ENCODE measurements around the gene B3GNT8.
"Not testable (repeated sequence)": the region's sequence is repeated elsewhere in the genome, so short reads cannot be mapped to it uniquely, and the experiment has no call there.

The B3GNT8 gene

DNA sequence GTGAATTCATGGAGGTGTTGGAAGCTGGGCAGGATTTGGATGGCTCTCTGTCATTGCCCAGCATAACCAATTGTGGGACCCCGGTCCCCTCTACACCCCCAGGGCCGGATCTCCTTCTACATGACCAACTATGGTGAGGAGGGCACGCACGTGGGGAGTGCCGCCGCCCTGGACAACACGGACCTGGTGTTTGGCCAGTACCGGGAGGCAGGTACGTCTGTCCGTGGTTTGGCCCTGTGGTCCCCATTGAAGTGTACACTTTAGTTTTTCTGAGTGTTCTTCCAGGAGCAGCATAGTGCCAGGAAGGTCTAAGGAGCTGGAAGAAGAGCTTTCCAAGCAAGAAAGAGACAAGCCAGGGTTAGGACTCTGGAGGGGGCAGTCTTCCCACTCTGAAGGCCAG is 13.2 kb downstream of the B3GNT8 start:
- DNase-seq, result no peak

DNA sequence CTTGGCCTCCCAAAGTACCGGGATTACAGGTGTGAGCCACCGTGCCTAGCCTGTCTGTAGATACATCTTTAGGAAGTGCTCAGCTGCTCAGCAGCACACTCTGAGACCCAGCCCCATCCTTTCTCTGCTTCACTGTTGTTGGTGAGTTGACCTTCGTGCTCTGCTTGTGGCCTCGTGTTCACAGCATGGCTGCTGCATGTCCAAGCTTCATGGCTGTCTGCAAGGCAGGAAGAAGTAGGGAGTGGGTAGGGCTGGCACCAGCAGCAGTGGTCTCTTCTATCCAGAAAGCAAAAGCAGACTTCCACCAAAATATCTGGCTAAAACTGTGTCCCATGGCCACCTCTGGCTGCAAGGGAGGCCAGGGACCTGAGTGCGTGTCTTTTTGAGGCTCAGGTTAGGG is 14.2 kb downstream of the B3GNT8 start:
- DNase-seq, result no peak

DNA sequence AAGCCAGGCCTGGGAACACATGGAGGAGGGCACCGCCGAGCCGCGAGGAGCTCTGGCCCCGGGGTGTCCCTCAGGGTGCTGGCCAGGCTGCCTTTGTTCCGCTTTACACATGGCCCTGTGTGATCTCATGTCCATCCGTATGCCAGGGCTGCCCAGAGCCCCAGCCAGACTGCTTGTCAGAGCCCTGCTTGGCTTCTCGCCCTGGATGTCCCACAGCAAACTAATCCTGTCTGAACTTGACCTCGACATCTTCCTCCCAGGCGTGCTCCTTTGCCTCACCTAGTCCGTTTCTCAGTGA is 15.3 kb downstream of the B3GNT8 start:
- no peak for DNase-seq

DNA sequence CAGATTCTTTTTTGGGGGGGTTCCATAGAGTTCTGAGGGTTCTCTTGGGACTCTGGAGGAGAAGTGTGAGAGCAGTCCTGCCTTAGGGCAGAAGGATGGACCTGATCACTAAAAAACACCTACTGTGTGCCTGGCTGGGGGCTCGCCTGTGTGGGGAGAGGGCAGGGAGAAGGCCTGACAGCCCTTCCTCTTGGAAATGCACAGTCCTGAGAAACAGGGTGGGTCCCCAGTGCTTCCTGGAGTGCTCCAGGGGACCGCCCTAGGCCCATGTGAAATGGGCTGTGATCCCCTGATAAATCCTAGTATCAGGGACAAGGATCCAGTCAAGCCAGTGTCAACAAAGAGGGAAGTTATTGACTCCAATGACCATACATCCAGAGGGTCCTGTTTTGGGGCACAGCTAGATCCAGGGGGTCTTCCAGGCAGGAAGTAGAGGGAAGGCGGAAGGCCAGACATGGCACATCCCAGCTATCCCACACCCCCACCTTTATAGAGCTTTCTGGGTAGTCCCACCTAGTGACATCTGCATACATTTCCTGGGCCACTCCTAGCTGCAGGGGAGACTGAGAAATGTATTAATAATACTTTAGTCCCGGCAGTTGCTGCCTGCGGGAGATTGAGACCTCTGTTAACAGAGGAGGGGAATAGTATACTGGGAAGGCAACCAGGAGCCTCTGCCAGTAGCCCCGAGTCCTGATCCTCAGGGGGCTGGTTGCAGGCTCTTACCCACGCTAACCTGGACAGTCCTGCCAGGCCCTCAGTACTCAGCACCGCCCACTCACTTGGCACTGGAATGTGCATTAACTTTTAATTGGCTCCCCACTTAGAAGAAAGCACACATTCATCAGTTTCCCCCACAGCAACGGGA is 15.8 kb downstream of the B3GNT8 start:
- DNase-seq, result no peak

DNA sequence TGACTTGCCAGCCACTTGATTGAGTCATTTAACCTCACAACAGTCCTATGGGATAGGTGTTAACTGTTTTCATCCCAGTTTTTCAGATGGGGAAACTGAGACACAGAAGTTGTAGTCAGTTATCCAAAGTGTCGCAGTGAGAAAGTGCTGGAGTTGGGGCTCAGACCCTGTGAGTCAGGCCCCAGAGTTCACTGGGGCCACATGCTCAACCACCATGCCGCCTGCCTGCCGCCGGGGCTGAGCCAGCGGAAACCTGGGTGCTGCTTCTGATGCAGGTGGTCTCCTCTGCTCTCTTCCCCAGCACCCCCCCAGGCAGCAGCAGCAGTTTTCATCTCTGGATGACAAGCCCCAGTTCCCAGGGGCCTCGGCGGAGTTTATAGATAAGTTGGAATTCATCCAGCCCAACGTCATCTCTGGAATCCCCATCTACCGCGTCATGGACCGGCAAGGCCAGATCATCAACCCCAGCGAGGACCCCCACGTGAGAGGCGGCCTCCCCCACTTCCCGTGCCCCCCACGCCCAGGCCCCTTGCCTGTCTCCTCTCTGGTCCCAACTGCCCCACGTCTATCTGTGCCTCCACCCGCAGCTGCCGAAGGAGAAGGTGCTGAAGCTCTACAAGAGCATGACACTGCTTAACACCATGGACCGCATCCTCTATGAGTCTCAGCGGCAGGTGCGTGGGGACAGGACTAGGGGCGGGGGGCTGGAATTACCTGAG is 16.7 kb downstream of the B3GNT8 start:
- no peak for DNase-seq

DNA sequence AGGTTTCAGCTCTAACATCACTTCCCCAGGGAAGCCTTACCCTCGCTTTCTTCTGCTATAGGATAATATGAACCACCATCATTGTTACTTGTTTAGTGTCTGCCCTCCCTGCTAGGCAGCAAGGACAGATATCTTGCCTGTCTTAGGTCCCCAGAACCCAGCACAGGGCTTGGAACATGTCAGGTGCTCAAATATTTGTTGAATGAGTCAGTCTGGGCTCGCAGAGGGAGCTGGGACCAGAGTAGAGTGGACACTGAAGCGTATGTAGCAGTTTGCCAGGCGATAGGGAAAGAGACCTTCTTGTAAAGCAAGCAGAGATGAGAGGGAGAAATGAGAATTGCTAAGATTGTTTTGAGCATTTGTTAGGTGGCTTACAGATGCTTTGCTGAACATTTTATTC is 17.9 kb downstream of the B3GNT8 start:
- DNase-seq, result no peak

DNA sequence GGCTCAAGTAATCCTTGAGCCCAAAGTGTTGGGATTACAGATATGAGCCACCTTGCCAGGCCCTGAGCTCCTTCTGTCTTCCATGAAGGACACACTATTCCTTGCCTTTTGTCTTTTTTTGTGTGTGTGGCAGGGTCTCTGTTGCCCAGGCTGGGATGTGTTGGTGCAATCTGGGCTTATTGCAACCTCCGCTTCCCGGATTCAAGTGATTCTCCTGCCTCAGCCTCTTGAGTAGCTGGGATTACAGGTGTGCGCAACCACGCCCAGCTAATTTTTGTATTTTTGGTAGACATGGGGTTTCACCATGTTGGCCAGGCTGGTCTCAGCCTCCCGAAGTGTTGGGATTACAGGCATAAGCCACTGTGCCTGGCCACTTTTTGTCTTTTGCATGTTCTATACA is 18.3 kb downstream of the B3GNT8 start:
- not testable (repeated sequence) for DNase-seq

DNA sequence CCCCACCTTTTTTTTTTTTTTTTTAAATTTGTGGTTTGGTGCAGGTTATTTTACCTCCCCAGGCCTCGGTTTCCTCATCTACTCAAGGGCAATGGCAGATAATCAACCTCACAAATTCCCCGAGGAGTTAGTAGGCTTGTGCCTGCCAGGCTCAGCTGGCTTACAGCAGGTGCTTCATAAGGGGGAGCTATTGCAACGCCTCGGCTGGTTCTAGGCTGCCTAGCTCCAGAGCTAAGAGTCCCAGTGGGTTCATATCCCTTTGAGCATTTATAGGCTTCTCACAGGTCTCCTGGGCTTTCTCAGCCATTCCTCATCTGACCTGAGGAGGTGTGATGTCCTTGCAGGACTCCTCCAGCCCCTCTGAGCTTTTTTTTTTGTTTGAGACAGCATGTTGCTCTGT is 18.9 kb downstream of the B3GNT8 start:
- no peak for DNase-seq

DNA sequence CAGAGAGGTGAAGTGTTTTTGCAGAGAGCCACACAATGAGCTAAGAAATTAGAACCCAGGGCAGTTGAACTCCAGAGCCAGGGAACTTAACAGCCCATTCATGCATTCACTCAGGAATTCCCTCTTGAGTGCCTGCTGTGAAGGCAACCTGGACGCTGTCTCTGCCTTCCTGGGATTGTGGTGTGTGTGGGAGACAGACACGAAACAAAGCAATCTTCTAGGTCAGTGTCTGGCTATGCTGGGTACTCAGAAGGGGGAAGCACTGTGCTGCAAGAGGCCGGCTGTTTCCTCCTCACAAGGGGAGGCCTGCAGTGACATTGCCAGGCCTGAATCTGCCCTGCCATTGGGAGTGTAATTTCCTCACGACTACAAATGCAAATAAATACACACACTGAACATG is 19.9 kb downstream of the B3GNT8 start:
- DNase-seq, result no peak

DNA sequence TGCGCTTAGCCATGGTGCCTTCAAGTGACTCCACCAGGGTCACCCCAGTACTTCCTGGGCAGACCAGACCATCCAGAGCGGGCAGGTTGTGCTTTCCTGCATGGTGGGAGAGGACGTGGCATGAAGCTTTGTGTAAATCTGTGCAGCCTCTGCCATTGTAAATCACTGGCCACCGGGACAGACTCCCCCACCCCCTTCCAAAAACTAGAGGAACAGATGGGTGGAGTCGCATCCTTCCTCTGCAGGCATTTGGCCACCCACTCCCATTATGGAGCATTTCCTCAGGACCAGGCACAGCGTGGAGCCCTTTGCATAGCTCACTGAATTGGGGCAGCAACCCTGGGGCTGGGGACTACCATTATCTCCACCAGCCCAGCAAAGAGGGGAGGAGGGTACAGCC is 21.4 kb downstream of the B3GNT8 start:
- DNase-seq, result no peak

DNA sequence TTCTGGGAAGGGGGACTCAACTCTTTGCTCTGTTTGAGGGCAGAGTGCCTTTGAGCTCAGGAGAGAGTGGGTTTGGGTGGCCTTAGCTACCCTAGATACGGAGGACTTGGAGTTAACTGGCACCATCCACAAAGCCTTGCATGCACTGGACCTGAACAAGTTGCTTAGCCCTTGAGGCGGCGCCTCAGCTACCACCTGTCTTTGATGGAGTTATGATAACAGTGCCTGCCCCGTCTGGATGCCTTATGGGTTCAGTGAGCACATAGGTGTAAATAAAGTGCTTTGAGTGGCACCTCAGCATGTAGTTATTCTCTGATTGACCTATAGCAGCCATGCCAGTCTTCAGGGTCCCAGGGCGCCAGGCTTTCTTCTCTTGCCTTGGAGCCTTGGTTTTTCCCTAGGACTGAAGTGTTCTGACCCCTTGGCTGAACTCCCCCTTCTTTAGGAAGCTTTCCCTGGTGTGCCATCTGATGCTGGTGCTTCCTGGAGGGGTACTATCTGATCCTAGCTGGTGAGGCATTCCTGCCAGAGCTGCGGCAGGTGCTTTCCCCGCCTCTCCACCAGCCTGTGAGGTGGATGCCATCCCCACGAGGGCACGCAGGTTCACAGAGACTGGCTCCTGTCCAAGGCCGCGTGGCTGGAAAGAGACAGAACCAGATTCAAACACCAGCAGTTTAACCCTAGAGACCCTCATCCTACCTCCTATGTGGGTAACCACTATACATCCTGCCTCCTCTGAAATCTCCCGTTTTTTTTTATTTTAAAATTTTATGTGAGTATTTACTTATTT is 23.8 kb downstream of the B3GNT8 start:
- DNase-seq, result no peak

DNA sequence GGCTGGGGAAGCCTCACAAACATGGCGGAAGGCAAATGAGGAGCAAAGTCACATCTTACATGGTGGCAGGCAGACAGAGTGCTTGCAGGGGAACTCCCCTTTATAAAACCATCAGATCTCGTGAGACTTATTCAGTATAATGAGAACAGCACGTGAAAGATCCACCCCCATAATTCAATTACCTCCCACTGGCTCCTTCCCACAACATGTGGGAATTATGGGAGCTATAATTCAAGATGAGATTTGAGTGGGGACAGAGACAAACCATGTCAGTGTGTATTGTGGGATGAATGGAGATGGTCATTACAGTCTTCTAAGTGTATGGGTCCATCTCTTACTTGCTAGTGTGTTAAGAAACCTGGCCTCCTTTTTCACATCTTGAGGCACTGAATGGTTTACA is 25.2 kb downstream of the B3GNT8 start:
- DNase-seq, result no peak

DNA sequence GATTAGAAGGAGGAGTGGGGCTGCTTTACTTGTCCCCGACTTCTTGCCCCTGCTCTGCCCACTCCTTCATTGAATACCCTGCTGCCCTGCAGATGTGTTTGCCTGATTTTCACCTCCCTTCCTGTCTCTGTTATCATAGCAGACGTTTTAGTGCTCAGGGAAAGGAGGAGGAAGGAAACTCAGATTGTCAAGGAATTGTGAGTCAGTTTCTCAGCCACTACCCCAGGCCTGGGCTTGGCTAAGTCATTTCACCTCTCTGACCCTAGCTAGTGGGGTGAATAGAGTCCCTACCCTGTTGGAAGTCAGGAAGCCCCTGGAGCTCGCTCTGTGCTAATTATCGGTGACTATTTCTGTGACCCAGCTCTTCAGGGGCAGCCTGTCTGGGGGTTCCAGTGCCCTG is 25.7 kb downstream of the B3GNT8 start:
- DNase-seq, result no peak

DNA sequence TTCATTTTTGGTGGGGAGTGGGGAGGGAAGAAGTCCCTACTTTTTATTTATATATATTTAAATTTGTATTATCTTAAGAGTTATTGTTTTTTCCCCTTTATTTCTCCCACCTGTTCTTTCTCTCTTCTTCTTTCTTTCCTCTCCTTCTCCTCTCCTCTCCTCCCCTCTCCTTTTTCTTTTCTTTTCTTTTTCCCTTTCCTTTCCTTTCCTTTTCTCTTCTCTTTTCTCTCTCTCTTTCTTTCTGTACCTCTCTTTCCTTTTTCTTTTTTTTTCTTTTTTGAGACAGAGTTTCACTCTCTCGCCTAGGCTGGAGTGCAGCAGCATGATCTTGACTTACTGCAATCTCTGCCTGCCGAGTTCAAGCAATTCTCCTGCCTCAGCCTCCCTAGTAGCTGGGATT is 27.6 kb downstream of the B3GNT8 start:
- DNase-seq, result no peak

DNA sequence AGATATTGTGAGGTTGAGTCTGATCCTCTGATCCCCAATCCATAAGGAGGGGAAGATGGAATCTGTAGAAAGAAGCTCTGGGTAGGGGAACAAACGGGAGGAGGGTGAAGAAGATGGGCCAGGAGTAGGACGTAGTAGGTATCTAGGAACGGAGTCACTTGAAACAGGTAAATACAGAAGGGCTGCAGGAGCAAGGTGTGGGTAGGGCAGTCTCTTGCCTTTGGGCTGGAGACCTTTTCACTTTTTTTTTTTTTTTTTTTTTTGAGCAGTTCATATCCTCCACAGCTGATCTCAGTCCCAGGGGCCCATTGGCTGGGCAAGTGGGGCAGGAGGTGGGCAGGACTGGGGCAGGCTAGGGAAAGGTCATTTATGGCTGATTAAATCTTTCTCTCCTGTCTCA is 28.1 kb downstream of the B3GNT8 start:
- no peak for DNase-seq

DNA sequence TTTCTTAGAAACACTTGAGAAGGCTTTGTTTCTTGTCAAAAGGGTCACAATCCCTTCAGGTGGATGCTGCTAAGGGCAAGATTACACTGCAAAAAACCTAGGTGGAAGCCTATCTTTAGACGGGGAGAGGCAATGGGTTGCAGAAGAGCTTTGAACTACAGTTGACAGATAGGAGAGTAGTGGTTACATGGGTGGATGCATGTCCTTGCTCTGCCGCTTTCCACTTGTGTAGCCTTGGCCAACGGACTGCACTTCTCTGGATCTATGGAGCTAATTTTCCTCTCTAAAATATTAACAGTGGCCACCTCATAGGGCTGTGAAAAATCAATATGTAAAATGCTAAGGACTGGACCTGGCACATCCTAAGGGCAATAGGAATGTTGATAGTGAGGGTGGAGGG is 28.6 kb downstream of the B3GNT8 start:
- no peak for DNase-seq

DNA sequence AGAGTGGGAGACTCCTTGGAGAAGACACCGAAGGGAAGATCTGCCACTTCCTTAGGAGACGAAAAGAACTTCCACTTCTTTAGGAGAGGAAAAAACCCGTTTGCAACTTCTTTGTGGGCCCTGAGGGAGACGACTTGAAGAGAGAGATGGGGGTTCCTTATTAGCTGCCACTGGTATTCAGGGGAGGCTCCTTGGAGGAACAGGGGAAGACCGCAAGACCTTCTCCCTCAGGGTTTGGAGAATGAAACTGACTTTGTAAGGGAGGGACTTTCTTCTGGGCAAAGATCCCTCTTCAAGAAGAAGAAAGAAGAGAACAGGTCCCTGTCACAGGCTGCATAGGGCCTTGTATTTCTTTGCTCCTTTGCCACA is 29.1 kb downstream of the B3GNT8 start:
- no peak for DNase-seq

DNA sequence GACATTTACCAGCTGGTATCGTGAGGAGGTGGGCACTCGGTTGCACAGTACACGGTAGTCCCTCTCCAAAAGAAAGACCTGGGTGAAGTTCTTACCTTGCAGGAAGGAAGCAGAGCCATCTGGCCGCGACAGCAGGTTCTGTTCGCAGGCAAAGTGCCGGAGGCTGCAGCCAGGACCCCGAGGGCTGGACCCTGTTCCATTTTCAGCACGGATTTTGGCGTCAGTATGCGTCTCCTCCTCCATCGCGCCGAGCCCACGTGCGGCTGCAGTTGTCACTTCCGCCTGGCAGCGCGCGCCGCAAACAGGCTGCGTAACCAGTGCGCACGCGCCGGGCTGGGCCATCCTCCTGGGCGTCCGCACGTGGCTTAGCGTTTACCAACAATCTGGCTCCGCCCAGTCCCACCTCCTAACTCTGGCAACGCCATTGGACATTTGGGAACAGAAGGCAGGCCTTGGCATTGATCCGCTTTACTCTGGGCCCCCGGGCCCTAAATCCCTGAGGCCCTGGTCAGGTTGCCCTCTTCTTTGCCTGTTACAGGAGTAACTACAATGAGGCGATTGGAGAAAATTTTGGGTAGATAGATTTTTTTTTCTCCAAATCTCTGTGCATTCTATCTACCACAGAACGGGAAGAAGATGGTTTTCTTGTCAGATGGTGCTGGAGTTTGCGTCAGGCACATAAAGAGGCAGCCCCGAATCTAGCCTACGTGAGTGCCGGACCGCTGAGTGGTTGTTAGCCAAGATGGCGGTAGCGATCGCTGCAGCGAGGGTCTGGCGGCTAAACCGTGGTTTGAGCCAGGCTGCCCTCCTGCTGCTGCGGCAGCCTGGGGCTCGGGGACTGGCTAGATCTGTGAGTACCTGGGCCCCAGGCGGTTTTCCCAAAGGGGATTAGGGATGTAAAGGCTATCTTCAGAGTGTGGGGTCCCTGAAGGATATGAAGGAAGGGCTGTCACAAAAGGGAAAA is 29.8 kb downstream of the B3GNT8 start, which contains the start of the genes BCKDHA and EXOSC5:
BCKDHA (plus strand) TSS at position 733 of the 964 bp plus-strand sequence; CDS start at position 743, 10 bp downstream.
EXOSC5 (minus strand) TSS at position 274 of the 964 bp plus-strand sequence; CDS start at position 243, 31 bp downstream.
- DNase-seq, result peak; percentile 85 to 98 (median 96)

DNA sequence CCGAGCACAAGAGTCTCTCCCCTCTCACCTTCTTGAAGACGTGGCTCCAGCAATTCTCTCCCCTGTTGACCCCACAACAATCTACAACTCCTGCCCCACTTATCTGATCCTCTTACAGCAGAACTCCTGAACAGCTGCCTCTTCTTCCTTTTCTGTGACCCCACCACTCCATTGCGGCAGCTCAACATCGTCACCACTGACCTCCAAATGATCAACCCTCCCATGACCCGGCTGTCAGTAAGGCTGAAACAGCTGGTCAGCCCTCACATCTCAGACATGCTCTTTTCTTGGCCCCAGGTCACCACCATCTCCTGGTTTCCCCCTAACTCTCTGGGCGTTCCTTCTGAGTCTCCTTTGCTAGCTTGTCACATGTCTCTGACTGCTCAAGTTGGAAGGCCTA is 31.8 kb downstream of the B3GNT8 start:
- DNase-seq, result no peak

DNA sequence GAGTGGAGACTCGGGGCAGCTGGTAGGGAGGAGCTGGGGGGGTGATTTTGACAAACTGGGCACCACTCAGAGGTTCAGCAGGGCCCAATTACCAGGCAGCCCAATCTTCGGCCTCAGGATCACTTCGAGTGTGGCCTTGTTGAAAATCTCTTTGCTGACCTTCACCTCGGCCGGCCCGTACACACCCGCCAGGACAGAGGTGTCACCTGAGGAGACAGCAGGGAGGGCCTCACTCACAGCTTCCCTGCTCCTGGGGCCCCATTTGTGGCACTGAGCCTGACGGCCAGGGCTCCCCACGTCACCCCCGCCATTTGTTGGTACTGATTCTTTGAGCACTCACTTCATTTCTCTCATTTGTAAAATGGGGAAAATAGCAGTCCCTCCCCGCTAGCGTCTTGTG is 34.4 kb downstream of the B3GNT8 start:
- DNase-seq, result no peak

DNA sequence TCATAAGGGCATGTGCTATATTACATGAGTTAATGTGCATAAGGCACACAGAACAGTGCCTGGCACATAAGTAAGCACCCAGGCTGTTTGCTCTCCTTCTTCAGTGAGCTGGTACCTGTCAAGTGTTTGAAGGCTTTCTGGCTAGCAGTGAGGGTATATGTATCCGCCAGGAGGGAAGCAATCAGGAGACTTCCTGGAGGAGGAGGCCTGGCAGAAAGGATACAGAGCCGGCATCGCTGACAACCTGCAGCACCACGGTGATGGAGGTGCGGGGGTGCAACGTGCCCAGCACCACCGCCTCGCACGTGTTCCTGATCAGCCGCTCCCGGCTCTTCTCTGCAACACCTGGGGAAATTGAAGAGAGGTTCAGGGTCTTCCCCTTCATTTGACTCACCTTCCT is 35.6 kb downstream of the B3GNT8 start:
- no peak for DNase-seq

DNA sequence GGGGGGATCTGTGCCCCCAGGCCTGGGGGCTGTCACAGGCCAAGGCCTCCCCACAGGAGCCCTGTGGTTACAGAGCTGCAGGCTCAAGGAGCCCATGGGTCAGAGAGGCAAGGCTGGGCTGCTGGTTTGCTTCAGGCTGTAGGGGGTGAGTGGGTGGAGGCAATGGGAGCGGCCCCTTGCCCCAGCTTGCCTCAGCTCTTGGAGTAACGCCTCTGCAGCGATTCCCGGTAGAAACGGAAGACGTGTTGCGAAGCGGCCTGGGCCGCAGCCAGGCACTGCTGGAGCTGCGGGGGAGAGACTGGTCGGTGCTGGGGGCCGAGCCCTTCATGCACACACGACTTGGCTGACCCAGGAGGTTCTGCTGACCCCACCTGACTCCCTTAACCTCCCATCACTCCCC is 40.7 kb downstream of the B3GNT8 start:
- DNase-seq, result no peak

Data from activated CD4-positive, CD25-positive, alpha-beta regulatory T cell (primary cell).